Measurements from ENCODE around the gene FIBCD1.

The FIBCD1 gene

GRCh38 chr9:130884542-130885483 lies 54.2 kb downstream of the FIBCD1 start:
- TF ChIP-seq CTCF (IDR thresholded peaks at IDR 0.05; ENCODE audit: low read depth, low read length, missing control alignments): no peak
- no peak for DNase-seq (ENCODE audit: extremely low read depth, low read depth)
- H3K4me3 ChIP-seq (replicated peaks; ENCODE audit: low read depth, low read length): no peak overlapping the region

GRCh38 chr9:130884111-130884531 lies 54.9 kb downstream of the FIBCD1 start:
- no peak overlapping the region for H3K4me3 ChIP-seq (replicated peaks; ENCODE audit: low read depth, low read length)

GRCh38 chr9:130883479-130883878 lies 55.6 kb downstream of the FIBCD1 start:
- no peak overlapping the region for H3K4me3 ChIP-seq (replicated peaks; ENCODE audit: low read depth, low read length)
- TF ChIP-seq CTCF (IDR thresholded peaks at IDR 0.05; ENCODE audit: low read depth, low read length, missing control alignments): no peak
- DNase-seq (ENCODE audit: extremely low read depth, low read depth): no peak

More at GRCh38 chr9:130884111-130884531, 54.9 kb downstream of the FIBCD1 start:
- TF ChIP-seq CTCF (IDR thresholded peaks at IDR 0.05; ENCODE audit: low read depth, low read length, missing control alignments): no peak
- DNase-seq (ENCODE audit: extremely low read depth, low read depth): no peak

- H3K4me3 ChIP-seq (replicated peaks; ENCODE audit: low read depth, low read length): no peak overlapping the region
- DNase-seq (ENCODE audit: extremely low read depth, low read depth): no peak
- TF ChIP-seq CTCF (IDR thresholded peaks at IDR 0.05; ENCODE audit: low read depth, low read length, missing control alignments): no peak
Measured at GRCh38 chr9:130882696-130883225, 56.3 kb downstream of the FIBCD1 start.

GRCh38 chr9:130881516-130881915 lies 57.5 kb downstream of the FIBCD1 start:
- H3K4me3 ChIP-seq (replicated peaks; ENCODE audit: low read depth, low read length): no peak overlapping the region
- no peak for DNase-seq (ENCODE audit: extremely low read depth, low read depth)
- no peak for TF ChIP-seq CTCF (IDR thresholded peaks at IDR 0.05; ENCODE audit: low read depth, low read length, missing control alignments)

GRCh38 chr9:130880599-130881220 lies 58.3 kb downstream of the FIBCD1 start:
- H3K4me3 ChIP-seq (replicated peaks; ENCODE audit: low read depth, low read length): no peak overlapping the region
- TF ChIP-seq CTCF (IDR thresholded peaks at IDR 0.05; ENCODE audit: low read depth, low read length, missing control alignments): no peak
- DNase-seq (ENCODE audit: extremely low read depth, low read depth): no peak

Measured in HFF-Myc (cell line).